Measurements from ENCODE around the gene MGAT5.

GRCh38 chr2:134283661-134284060 is 29.8 kb downstream of the MGAT5 start:
- TF ChIP-seq ZSCAN5A (tag by site-specific recombination; IDR thresholded peaks at IDR 0.05) (no peak), CTCF (tag by site-specific recombination; IDR thresholded peaks at IDR 0.05) (no peak), ZNF324 (tag by site-specific recombination; IDR thresholded peaks at IDR 0.05) (no peak), ELK4 (IDR thresholded peaks at IDR 0.05; ENCODE audit: borderline replicate concordance, low read depth, low read length) (no peak), ATF2 (tag by site-specific recombination; IDR thresholded peaks at IDR 0.05; ENCODE audit: low read depth) (no peak), ZNF10 (tag by site-specific recombination; IDR thresholded peaks at IDR 0.05) (no peak), ZNF792 (tag by site-specific recombination; IDR thresholded peaks at IDR 0.05) (no peak), ZNF571 (tag by site-specific recombination; IDR thresholded peaks at IDR 0.05) (no peak), ZNF24 (tag by site-specific recombination; IDR thresholded peaks at IDR 0.05) (no peak), ZNF114 (tag by site-specific recombination; IDR thresholded peaks at IDR 0.05) (no peak), ZNF404 (tag by site-specific recombination; IDR thresholded peaks at IDR 0.05) (no peak), ZNF433 (tag by site-specific recombination; IDR thresholded peaks at IDR 0.05; ENCODE audit: low read depth) (no peak)
